Endothelial cell of umbilical vein (primary cell): ENCODE results near the gene MYLK2. TPM values are rescaled to one million over a fixed set of nuclear protein-coding genes. Genes with fewer than 3 reads are reported as not detected.

Experiments used
- BruUV-seq: library from RNA; stranded (reverse); fragments of 400-500 nt; replicated peaks from 2 replicates; lab custom pipeline; 2021; lab: Mats Ljungman, UMichigan
- CTCF ChIA-PET: fragments of 300-600, 350-600 bp; sonication (Branson Sonifier 250); formaldehyde crosslinking; loops from one replicate; lab custom pipeline; 2021; ENCODE audit warnings: antibody characterized with exemption, inconsistent platforms; lab: Charles Lee
- POLR2A ChIA-PET: fragments of 300-600, 350-600 bp; sonication (Branson Sonifier 250); formaldehyde crosslinking; loops from one replicate; lab custom pipeline; 2021; ENCODE audit warnings: antibody characterized with exemption, inconsistent platforms; lab: Charles Lee
- DNase-seq: peaks from one replicate; pipeline ENCODE4 v3.0.0-alpha.2; 2011; ENCODE audit warnings: low read depth, low spot score
- FAIRE-seq: peaks from 2 replicates; lab custom pipeline; 2011; peaks lifted over from hg19 to GRCh38; lab: Jason Lieb, UNC
- H2AFZ ChIP-seq: 2 replicates; pipeline ENCODE4 v1.6.0; 2012; ENCODE audit warnings: low read depth, low read length, control low read depth, inconsistent platforms
- H3K27ac ChIP-seq: 2 replicates; pipeline ENCODE4 v1.5.1; 2011; ENCODE audit warnings: low read depth, mild to moderate bottlenecking, control low read depth, low read length, moderate library complexity; ENCODE audit not compliant: insufficient read depth
- H3K27me3 ChIP-seq, 2 experiments: 2 replicates each; pipeline versions ENCODE4 v1.6.0 to v1.6.1; 2011; ENCODE audit warnings: low read length in 2 of 2, mixed read lengths in 1 of 2; ENCODE audit not compliant: control insufficient read depth in 2 of 2, insufficient read depth in 2 of 2
- H3K36me3 ChIP-seq, 2 experiments: 2 replicates in 1 of 2; 3 replicates in 1 of 2; pipeline ENCODE4 v1.5.1; 2011; ENCODE audit warnings: low read length in 2 of 2, mild to moderate bottlenecking in 1 of 2, moderate library complexity in 1 of 2; ENCODE audit not compliant: control insufficient read depth in 2 of 2, insufficient read depth in 2 of 2; ENCODE audit errors: extremely low read depth in 1 of 2
- H3K4me1 ChIP-seq: 3 replicates; pipeline ENCODE4 v1.5.1; 2011; ENCODE audit warnings: mild to moderate bottlenecking, low read length; ENCODE audit not compliant: control insufficient read depth, insufficient read depth; ENCODE audit errors: extremely low read depth
- H3K4me2 ChIP-seq: 2 replicates; pipeline ENCODE4 v1.6.1; 2011; ENCODE audit warnings: low read length, control low read depth, mixed read lengths; ENCODE audit not compliant: insufficient read depth
- H3K4me3 ChIP-seq, 3 experiments: fragments of 200-600 bp in 1 of 3; sonication (generic), shearing (Covaris generic) in 1 of 3; replicated peaks in 1 of 3; 2 replicates each; pipeline ENCODE4 v1.5.1; 2011 to 2016; ENCODE audit warnings: control low read depth in 3 of 3, low read length in 3 of 3, mild to moderate bottlenecking in 2 of 3, inconsistent platforms in 1 of 3, low read depth in 1 of 3, moderate library complexity in 1 of 3; ENCODE audit not compliant: insufficient read depth in 1 of 3
- H3K79me2 ChIP-seq: 2 replicates; pipeline ENCODE4 v1.6.0; 2012; ENCODE audit warnings: low read length, inconsistent platforms; ENCODE audit not compliant: control insufficient read depth, insufficient read depth
- H3K9ac ChIP-seq: replicated peaks from 2 replicates; pipeline ENCODE3; 2011; ENCODE audit warnings: low read length, control low read depth; ENCODE audit not compliant: insufficient read depth; ENCODE audit errors: extremely low read depth
- H3K9me1 ChIP-seq: replicated peaks from 3 replicates; pipeline ENCODE4 v1.6.0; 2011; ENCODE audit warnings: mild to moderate bottlenecking, low read length; ENCODE audit not compliant: control insufficient read depth, insufficient read depth; ENCODE audit errors: extremely low read depth
- H3K9me3 ChIP-seq: replicated peaks from 2 replicates; pipeline ENCODE4 v1.5.1; 2012; ENCODE audit warnings: low read length, inconsistent platforms; ENCODE audit not compliant: control insufficient read depth, insufficient read depth
- H4K20me1 ChIP-seq: replicated peaks from 2 replicates; pipeline ENCODE3; 2011; ENCODE audit warnings: mild to moderate bottlenecking, low read length; ENCODE audit not compliant: control insufficient read depth, insufficient read depth; ENCODE audit errors: extremely low read depth
- CTCF ChIP-seq, 2 donors: IDR thresholded peaks; 1 replicate in 1 of 2; 2 replicates in 1 of 2; pipeline ENCODE4 v1.5.1; 2011; ENCODE audit warnings: low read length in 2 of 2, mild to moderate bottlenecking in 2 of 2, moderate library complexity in 2 of 2, control low read depth in 1 of 2, inconsistent platforms in 1 of 2, low read depth in 1 of 2; ENCODE audit not compliant: insufficient read depth in 1 of 2; ENCODE audit errors: extremely low read depth in 1 of 2
- EZH2 ChIP-seq: IDR thresholded peaks from 2 replicates; pipeline ENCODE4 v1.6.1; 2012; ENCODE audit warnings: borderline replicate concordance, low read depth, mild to moderate bottlenecking, moderate library complexity, low read length, inconsistent platforms; ENCODE audit not compliant: severe bottlenecking
- FOS ChIP-seq: IDR thresholded peaks from 2 replicates; pipeline ENCODE4 v1.6.1; 2011; ENCODE audit warnings: mild to moderate bottlenecking, low read length, moderate library complexity, borderline replicate concordance; ENCODE audit not compliant: insufficient read depth
- GATA2 ChIP-seq: IDR thresholded peaks from 2 replicates; pipeline ENCODE4 v1.7.0; 2011; ENCODE audit warnings: low read depth, mild to moderate bottlenecking, moderate library complexity, mixed read lengths, low read length; ENCODE audit not compliant: insufficient read length, insufficient read depth
- JUN ChIP-seq: IDR thresholded peaks from 2 replicates; pipeline ENCODE4 v1.6.1; 2011; ENCODE audit warnings: borderline replicate concordance, low read depth; ENCODE audit not compliant: insufficient read length, insufficient read depth
- MAX ChIP-seq: IDR thresholded peaks from 2 replicates; pipeline ENCODE4 v1.6.1; 2011; ENCODE audit not compliant: insufficient read depth, insufficient read length
- MYC ChIP-seq: IDR thresholded peaks from one replicate; pipeline ENCODE4 v1.6.1; 2011; ENCODE audit warnings: mild to moderate bottlenecking, low read depth, low read length
- POLR2A ChIP-seq: IDR thresholded peaks from 2 replicates; pipeline ENCODE4 v1.6.1; 2012; ENCODE audit warnings: low read depth, mild to moderate bottlenecking, control low read depth, low read length
- POLR2AphosphoS5 ChIP-seq: IDR thresholded peaks from 2 replicates; pipeline ENCODE4 v1.6.1; 2012; ENCODE audit warnings: low read depth, mild to moderate bottlenecking, control low read depth, low read length, moderate library complexity; ENCODE audit not compliant: insufficient read depth
- dilution Hi-C: fragments of 300-500 bp; cut with MboI; formaldehyde crosslinking; loops from one replicate; pipeline ENCODE4 v1.15.0; 2019; ENCODE audit warnings: low sequenced_read_pairs; ENCODE audit not compliant: extremely low pct_ligation_motif_present
- intact Hi-C: fragments of 100-400 bp; cut with micrococcal nuclease; formaldehyde crosslinking; loops from one replicate; pipeline ENCODE4 v1.10.0; 2022
- polyA plus RNA-seq, 4 experiments: library from polyadenylated mRNA; depleted of rRNA in 3 of 4; stranded (reverse) in 3 of 4; unstranded in 1 of 4; fragments of >200 nt; gene quantifications; 2 replicates each; pipeline versions ENCODE4 v1.2.1 to v1.2.3, GENCODE V29; 2011 to 2012; ENCODE audit warnings: missing spikeins in 1 of 4
- total RNA-seq: library from RNA; stranded (reverse); gene quantifications from 2 replicates; pipeline ENCODE4 v1.2.3, GENCODE V29; 2021

Gene MYLK2
- total and polyA plus RNA-seq, 2 donors (not counting 3 experiments of a cell fraction or from before 2014, with no cell fraction given) = 2.6 to 2.7 TPM

GRCh38 chr20:31835554-31835953 lies 16.4 kb downstream of the MYLK2 start:
- no peak for FAIRE-seq
- H3K9ac ChIP-seq = no peak overlapping the region
- dilution Hi-C loops (no loop called here), intact Hi-C loops (no loop called here)
- no peaks in the 10 kb centered on the region for H3K36me3 ChIP-seq
- no peaks in the 10 kb centered on the region for H3K27me3 ChIP-seq
- no TSS peak for BruUV-seq
- H3K4me3 ChIP-seq = no peak overlapping the region
- ChIA-PET CTCF (interaction anchor here (7.6 to 25.3 kb wide), 2 partner anchors 12 to 15 kb away, joined by 82 to 619 read pairs; partner anchors contain the start of gene FOXS1), POLR2A (no interaction called here)
- TF ChIP-seq MYC (no peak), POLR2A (no peak), POLR2AphosphoS5 (no peak), GATA2 (no peak), EZH2 (no peak), CTCF (IDR thresholded peaks at IDR 0.05; ENCODE audit: extremely low read depth in 1 of 2, insufficient read depth in 1 of 2, low read depth in 1 of 2, low read length in 2 of 2) (no peak), MAX (no peak), FOS (no peak), JUN (no peak)
- no peaks in the 10 kb centered on the region for H3K9me3 ChIP-seq
- H3K4me2 ChIP-seq = no peak overlapping the region
- no peaks in the 10 kb centered on the region for H4K20me1 ChIP-seq
- H3K9me1 ChIP-seq = no peaks in the 10 kb centered on the region
- DNase-seq = no peak
- H3K79me2 ChIP-seq = no peaks in the 10 kb centered on the region
- H3K4me1 ChIP-seq = peaks cover 33% of the 10 kb centered on the region
- no peak overlapping the region for H3K27ac ChIP-seq
- H2AFZ ChIP-seq = no peak overlapping the region
